Endodermal cell (in vitro differentiated cells): ENCODE results near the gene RASSF4. TPM values are rescaled to one million over a fixed set of nuclear protein-coding genes. Genes with fewer than 3 reads are reported as not detected.
A peak's percentile ranks its signal among the peaks of the same experiment; 100 is the strongest.

Experiments
- DNase-seq: peaks from one replicate; pipeline ENCODE4 v3.0.0-alpha.2; 2017
- H3K27ac ChIP-seq: 2 replicates; pipeline ENCODE4 v1.5.1; 2013; ENCODE audit warnings: mild to moderate bottlenecking, low read depth, low read length, moderate library complexity
- H3K27me3 ChIP-seq: 2 replicates; pipeline ENCODE4 v1.6.1; 2013; ENCODE audit warnings: mild to moderate bottlenecking, low read length, moderate library complexity; ENCODE audit not compliant: insufficient read depth, control insufficient read depth, poor library complexity, severe bottlenecking
- H3K36me3 ChIP-seq: 2 replicates; pipeline ENCODE4 v1.7.0; 2013; ENCODE audit warnings: mild to moderate bottlenecking, low read length, moderate library complexity; ENCODE audit not compliant: control insufficient read depth, insufficient read depth
- H3K4me1 ChIP-seq: one replicate; pipeline ENCODE4 v1.7.0; 2013; ENCODE audit warnings: low read length; ENCODE audit not compliant: control insufficient read depth, insufficient read depth
- H3K4me3 ChIP-seq: 2 replicates; pipeline ENCODE4 v1.5.1; 2013; ENCODE audit warnings: mild to moderate bottlenecking, low read length, moderate library complexity
- H3K9ac ChIP-seq: 2 replicates; pipeline ENCODE4 v1.6.1; 2013; ENCODE audit warnings: mild to moderate bottlenecking, low read length, moderate library complexity; ENCODE audit not compliant: poor library complexity, severe bottlenecking; ENCODE audit errors: extremely low read depth
- H3K9me3 ChIP-seq: 2 replicates; pipeline ENCODE4 v1.6.1; 2013; ENCODE audit warnings: mild to moderate bottlenecking, low read length, moderate library complexity; ENCODE audit not compliant: control insufficient read depth
- H3K27ac Mint-ChIP-seq: 2 replicates; pipeline ENCODE4 v1.8.0; 2020; ENCODE audit warnings: mixed read lengths
- H3K27me3 Mint-ChIP-seq: 2 replicates; pipeline ENCODE4 v1.8.0; 2021; ENCODE audit warnings: mild to moderate bottlenecking, mixed read lengths; ENCODE audit not compliant: insufficient read depth
- H3K36me3 Mint-ChIP-seq: 2 replicates; pipeline ENCODE4 v1.8.0; 2020; ENCODE audit warnings: low read depth, mixed read lengths
- H3K4me1 Mint-ChIP-seq: 2 replicates; pipeline ENCODE4 v1.8.0; 2020; ENCODE audit warnings: mixed read lengths
- H3K4me3 Mint-ChIP-seq: 2 replicates; pipeline ENCODE4 v1.8.0; 2020; ENCODE audit warnings: mild to moderate bottlenecking, moderate library complexity, mixed read lengths
- H3K9me3 Mint-ChIP-seq: 2 replicates; pipeline ENCODE4 v1.8.0; 2020; ENCODE audit warnings: mild to moderate bottlenecking, mixed read lengths
- WGBS, 2 experiments: methylation state at CpG; one replicate each; pipeline versions ENCODE4 v1.1.5 to v1.1.7; 2013; ENCODE audit warnings: missing lambda C conversion rate in 2 of 2, mixed read lengths in 1 of 2; ENCODE audit not compliant: insufficient coverage in 1 of 2, insufficient read length in 1 of 2; 5-methylcytosine and 5-hydroxymethylcytosine counted together
- total RNA-seq, 2 donors: library from RNA; stranded (reverse); fragmentation: NEBNext Ultra II Directional in 1 of 2; extraction: Animal tissue kit (Norgen Biotek cat#: 25700) in 1 of 2; gene quantifications; 2 replicates in 1 of 2; 3 replicates in 1 of 2; pipeline ENCODE4 v1.2.1, GENCODE V29; 2021
- TF ChIP-seq, protein P1 (sequence below): fragments of 200-600 bp; sonication (generic); conservative IDR thresholded peaks from 2 replicates; pipeline ENCODE4 v1.5.0; 2021; ENCODE audit warnings: antibody characterized with exemption, mild to moderate bottlenecking

Gene RASSF4
- total RNA-seq, 2 donors from 2014 or later, result 5.2 to 14.1 TPM

DNA sequence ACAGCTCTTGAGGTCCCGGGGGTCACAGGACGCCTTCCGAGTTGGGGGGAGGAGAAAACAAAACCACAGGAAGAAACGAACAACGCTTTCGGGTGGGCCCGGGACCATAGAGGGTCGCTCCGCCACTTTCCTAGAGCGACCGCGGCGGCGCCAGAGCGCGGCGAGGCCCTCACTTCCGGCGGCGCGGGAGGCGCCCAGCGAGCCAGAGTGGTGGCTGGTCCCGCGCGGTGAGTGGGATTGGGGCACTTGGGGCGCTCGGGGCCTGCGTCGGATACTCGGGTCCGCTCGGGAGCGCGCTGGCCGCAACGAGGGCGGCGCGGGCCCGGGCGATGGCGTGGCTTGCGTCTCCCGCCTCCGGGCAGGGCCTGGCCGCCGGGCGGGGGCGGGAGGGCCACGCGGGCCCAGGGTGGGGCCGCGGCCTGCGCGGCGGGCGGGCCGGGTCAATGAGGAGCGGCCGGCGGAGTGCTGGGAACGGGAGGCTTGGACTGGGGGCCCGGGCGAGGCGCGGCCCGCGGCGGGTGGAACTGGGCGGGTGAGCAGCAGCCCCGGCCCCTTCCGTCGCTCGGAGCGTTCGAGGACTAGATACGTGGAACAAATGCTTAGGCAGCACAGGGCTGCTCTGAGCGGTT lies 41.3 kb downstream of the RASSF4 start, which contains the start of gene ZNF22:
TSS of gene ZNF22 (plus strand) at position 172 of the 629 bp plus-strand sequence. CDS start 2,446 bp downstream, outside the sequence.
- H3K4me1 Mint-ChIP-seq, result peaks cover 17% of the 10 kb centered on the region
- TF ChIP-seq, protein P1, sequence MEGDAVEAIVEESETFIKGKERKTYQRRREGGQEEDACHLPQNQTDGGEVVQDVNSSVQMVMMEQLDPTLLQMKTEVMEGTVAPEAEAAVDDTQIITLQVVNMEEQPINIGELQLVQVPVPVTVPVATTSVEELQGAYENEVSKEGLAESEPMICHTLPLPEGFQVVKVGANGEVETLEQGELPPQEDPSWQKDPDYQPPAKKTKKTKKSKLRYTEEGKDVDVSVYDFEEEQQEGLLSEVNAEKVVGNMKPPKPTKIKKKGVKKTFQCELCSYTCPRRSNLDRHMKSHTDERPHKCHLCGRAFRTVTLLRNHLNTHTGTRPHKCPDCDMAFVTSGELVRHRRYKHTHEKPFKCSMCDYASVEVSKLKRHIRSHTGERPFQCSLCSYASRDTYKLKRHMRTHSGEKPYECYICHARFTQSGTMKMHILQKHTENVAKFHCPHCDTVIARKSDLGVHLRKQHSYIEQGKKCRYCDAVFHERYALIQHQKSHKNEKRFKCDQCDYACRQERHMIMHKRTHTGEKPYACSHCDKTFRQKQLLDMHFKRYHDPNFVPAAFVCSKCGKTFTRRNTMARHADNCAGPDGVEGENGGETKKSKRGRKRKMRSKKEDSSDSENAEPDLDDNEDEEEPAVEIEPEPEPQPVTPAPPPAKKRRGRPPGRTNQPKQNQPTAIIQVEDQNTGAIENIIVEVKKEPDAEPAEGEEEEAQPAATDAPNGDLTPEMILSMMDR, result no peak

DNA sequence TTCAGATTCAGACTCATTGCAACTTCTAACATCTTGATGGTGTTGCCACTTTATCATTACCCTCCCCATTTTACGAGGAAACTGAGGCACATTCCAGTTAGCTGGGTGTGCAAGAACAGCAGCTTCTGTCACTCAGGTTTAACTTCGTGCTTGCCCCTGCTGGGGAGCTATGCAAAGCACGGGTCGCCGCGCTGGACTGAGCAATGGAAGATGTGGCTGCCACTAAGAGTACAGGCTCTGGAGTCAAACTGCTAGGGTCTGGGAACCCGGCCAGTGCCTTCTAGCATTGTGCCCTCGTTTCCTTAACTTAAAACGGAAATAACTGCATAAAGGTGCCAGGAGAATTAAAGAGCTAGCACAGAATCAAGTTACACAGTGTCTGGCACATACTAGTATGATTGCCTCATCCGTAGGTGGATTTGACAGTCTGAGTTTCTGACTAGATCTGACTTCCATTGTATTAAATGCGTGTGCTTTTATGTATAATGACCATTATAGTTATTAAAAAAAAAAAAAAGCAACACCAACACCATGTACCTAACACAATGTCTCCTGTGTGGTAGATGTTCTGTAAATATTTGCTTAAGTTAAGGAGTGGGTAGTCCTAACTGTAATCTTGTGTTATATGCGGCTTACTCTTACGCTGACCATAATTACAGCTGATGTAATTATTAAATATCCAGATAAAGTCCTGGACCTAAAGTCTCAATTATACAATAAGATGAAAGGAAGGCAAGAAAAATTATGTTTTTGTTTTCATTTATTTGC lies 42.0 kb downstream of the RASSF4 start:
- peak overlapping the region; percentile 56 for H3K9ac ChIP-seq
- H3K36me3 ChIP-seq, result peaks cover 25% of the 10 kb centered on the region
- H3K4me1 ChIP-seq, result no peaks in the 10 kb centered on the region
- H3K9me3 ChIP-seq, result peaks cover 27% of the 10 kb centered on the region
- Mint-ChIP-seq H3K4me1 (peaks cover 17% of the 10 kb centered on the region), H3K9me3 (peaks cover 33% of the 10 kb centered on the region), H3K27ac (peak overlapping the region; percentile 31), H3K36me3 (peaks cover 30% of the 10 kb centered on the region), H3K27me3 (peaks cover 2% of the 10 kb centered on the region), H3K4me3 (peak overlapping the region; percentile 70)
- no peaks in the 10 kb centered on the region for H3K27me3 ChIP-seq
- H3K27ac ChIP-seq, result peak overlapping the region; percentile 24
- DNase-seq, result peak; percentile 74
- WGBS, 2 experiments, result 10 to 42% methylated on average over 9 to 12 of the region's 13 CpGs
- TF ChIP-seq, protein P1, result peak; percentile 45
- peak overlapping the region; percentile 81 for H3K4me3 ChIP-seq

More for the DNA sequence above, 41.3 kb downstream of the RASSF4 start, which contains the start of gene ZNF22:
- H3K36me3 Mint-ChIP-seq, result peaks cover 30% of the 10 kb centered on the region
- Histone ChIP-seq H3K4me3 (peak within 1 kb of the TSS; percentile 81), H3K9ac (peak within 1 kb of the TSS; percentile 56), H3K27ac (peak within 1 kb of the TSS; percentile 87), H3K4me1 (no peaks in the 10 kb centered on the region), H3K27me3 (no peaks in the 10 kb centered on the region), H3K9me3 (peaks cover 27% of the 10 kb centered on the region), H3K36me3 (peaks cover 25% of the 10 kb centered on the region)
- 3 to 6% methylated on average over 19 to 79 of the region's 79 CpGs for WGBS, 2 experiments
- peaks cover 33% of the 10 kb centered on the region for H3K9me3 Mint-ChIP-seq
- H3K4me3 Mint-ChIP-seq, result peak within 1 kb of the TSS; percentile 70
- H3K27me3 Mint-ChIP-seq, result peaks cover 2% of the 10 kb centered on the region
- H3K27ac Mint-ChIP-seq, result peak within 1 kb of the TSS; percentile 90
- DNase-seq, result peak; percentile 86

DNA sequence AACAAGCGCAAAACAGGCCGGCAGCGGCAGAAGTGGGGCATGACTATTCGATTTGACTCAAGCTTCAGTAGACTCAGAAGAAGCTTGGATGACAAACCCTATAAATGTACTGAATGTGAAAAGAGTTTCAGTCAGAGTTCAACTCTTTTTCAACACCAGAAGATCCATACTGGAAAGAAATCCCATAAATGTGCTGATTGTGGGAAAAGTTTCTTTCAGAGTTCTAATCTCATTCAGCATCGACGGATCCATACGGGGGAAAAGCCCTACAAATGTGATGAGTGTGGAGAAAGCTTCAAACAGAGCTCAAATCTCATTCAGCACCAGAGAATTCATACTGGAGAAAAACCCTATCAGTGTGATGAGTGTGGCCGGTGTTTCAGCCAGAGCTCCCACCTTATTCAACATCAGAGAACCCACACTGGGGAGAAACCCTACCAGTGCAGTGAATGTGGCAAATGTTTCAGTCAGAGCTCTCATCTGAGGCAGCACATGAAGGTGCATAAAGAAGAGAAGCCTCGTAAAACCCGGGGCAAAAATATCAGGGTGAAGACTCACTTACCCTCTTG lies 43.9 kb downstream of the RASSF4 start:
- DNase-seq, result no peak
- no peak overlapping the region for H3K4me3 Mint-ChIP-seq
- Histone ChIP-seq H3K9ac (no peak overlapping the region), H3K4me3 (peak overlapping the region; percentile 41), H3K36me3 (peaks cover 25% of the 10 kb centered on the region), H3K27me3 (no peaks in the 10 kb centered on the region), H3K9me3 (peaks cover 27% of the 10 kb centered on the region), H3K4me1 (no peaks in the 10 kb centered on the region), H3K27ac (no peak overlapping the region)
- H3K9me3 Mint-ChIP-seq, result peaks cover 33% of the 10 kb centered on the region
- no peak overlapping the region for H3K27ac Mint-ChIP-seq
- peaks cover 30% of the 10 kb centered on the region for H3K36me3 Mint-ChIP-seq
- TF ChIP-seq, protein P1, result no peak
- peaks cover 17% of the 10 kb centered on the region for H3K4me1 Mint-ChIP-seq
- H3K27me3 Mint-ChIP-seq, result no peaks in the 10 kb centered on the region
- WGBS, 2 experiments, result 96 to 99% methylated on average over 9 to 10 of the region's 10 CpGs
